IPS DF 4.7 (cell line): ENCODE results near the gene NANOS2.
"Not testable (repeated sequence)": the region's sequence is repeated elsewhere in the genome, so short reads cannot be mapped to it uniquely, and the experiment has no call there.

Source experiments
- DNase-seq: peaks from one replicate; pipeline ENCODE4 v3.0.0-alpha.2; 2013; ENCODE audit warnings: low spot score; ENCODE audit errors: extremely low read depth

NANOS2 gene

GRCh38 chr19:45895983-45896599 is 18.5 kb downstream of the NANOS2 start:
- not testable (repeated sequence) for DNase-seq

DNA sequence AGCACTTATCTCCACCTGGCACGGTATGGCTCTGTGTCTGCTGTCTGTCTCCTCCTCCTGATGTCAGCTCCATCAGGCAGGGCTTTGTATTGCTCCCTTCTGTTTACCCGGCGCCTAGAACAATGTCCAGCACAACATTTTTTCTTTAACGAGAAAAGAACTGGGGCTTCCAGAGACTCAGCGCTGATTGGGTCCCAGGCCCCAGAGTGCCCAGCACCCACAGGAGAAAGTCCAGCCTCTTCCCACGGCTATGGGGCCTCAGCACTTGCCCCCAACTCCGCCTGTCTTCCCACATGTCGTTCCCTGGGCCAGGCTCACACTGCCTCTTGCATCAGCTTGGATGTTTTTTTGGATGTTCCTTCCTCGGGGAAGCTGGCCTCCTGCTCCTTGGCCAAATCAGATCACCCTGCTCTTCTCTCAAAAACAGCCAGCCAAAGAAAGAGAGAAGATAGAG is 19.0 kb downstream of the NANOS2 start:
- DNase-seq = no peak

- DNase-seq = no peak
Observed at GRCh38 chr19:45890877-45891276, 23.7 kb downstream of the NANOS2 start.

- no peak for DNase-seq
Observed at GRCh38 chr19:45889210-45889885, 25.2 kb downstream of the NANOS2 start.

- DNase-seq = no peak
Observed at GRCh38 chr19:45887200-45887710, 27.3 kb downstream of the NANOS2 start.

GRCh38 chr19:45886427-45887199 is 28.0 kb downstream of the NANOS2 start:
- no peak for DNase-seq

DNA sequence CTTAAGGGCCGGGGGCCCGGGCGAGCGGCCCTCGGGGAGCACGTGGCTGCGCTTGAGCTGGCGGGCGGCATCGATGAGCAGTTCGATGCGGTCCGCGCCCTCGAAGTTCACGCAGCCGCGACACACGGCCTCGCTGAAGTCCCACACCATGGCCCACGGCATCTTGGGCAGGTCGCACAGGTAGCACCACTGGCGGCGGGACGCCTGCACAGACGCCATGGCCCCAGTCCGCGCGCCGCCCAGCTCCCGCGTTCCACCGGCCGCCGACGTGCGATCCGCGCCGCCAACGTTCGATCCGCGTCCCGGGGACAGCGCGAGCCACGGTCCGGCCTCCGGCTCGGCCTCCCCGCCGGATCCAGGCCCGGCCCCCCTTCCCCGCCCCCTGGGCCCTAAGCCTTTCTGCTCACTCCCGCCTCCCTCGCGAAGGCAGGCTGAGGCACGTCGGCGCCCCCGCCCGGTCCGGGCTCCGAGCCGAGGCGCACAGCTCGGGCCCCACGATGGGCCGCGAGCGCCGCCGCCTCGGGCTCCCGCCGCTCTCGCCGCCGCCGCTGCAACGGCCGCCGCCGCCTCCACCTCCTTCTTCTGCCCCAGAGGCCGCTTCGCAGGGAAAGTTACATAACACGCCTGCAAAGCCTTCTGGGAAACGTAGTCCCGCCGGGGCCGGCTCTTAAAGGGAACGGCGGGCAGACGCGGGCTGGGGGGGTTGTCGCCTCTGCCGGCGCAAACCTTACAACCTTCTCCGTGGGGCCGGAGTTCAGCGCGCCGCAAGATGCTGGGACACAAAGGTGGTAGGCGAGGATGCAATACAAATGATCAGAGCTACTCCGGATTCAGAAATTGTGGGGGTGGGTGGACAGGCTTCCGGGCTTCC is 28.8 kb downstream of the NANOS2 start, which contains the start of gene IRF2BP1:
TSS of gene IRF2BP1 (minus strand) at position 586 of the 871 bp plus-strand sequence. CDS start at position 219, 367 bp downstream.
- no peak for DNase-seq

- DNase-seq = no peak
Observed at GRCh38 chr19:45884682-45885555, 29.7 kb downstream of the NANOS2 start.

GRCh38 chr19:45883881-45884681 is 30.5 kb downstream of the NANOS2 start:
- DNase-seq = no peak

DNA sequence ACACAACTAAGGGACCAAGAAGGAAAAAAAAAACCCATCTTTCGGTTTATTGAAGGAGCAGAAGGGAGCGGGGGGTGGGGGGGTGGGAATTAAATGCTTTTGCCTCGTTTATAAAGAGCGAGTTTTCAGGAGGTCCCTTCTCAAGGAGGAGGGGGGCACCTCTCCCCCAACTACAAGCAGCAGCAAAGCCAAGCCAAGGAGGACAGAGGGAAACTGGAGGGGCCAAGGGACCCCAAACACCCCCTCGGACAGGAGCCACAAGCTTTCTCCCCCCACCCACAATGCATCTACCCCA is 31.0 kb downstream of the NANOS2 start:
- no peak for DNase-seq

DNA sequence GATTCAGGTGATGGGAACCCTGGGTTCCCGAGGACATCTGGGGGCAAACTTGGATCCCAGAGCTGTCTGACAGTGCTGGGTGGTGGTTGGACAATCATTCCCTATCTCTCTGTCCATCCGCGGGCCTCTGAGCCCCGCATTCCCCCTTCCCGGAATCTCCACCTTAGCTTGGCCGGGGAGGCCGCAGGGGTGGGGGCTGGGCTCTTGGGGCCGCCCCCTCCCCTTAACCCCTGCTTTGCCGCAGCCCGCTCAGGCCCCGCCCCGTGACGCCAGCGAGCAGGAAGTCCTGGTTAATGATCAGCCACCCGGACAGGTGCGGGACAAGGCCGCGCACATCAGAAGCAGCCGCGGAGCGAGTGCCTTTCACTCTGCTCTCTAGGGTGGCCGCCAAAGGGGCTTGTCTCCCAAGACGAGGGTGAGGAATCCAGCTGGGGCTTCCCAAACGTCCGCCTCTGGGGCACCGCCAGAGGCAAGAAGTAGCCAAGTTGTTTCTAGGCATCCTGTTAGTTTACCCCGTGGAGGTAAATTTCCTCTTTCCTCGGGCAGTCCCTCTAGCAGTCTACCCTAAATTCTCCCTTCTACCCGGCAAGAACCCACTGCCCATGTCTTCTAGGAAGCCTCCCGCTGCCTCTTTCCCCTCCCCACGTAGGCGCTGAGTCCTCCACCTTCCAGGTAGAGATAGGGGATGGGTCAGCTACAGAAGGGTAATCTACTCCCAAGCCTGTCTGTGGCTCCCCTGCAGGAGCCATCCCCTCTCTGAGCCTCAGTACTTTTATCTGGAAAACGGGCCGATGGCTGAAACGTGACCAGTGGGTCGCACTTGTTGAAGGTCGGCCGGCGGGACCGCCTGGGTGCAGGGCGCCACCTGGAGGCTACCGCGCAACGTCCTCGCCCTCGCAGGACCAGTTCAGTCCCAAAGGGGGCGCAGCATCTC is 31.7 kb downstream of the NANOS2 start:
- DNase-seq = no peak

- DNase-seq = no peak
Observed at GRCh38 chr19:45881909-45882528, 32.6 kb downstream of the NANOS2 start.

DNA sequence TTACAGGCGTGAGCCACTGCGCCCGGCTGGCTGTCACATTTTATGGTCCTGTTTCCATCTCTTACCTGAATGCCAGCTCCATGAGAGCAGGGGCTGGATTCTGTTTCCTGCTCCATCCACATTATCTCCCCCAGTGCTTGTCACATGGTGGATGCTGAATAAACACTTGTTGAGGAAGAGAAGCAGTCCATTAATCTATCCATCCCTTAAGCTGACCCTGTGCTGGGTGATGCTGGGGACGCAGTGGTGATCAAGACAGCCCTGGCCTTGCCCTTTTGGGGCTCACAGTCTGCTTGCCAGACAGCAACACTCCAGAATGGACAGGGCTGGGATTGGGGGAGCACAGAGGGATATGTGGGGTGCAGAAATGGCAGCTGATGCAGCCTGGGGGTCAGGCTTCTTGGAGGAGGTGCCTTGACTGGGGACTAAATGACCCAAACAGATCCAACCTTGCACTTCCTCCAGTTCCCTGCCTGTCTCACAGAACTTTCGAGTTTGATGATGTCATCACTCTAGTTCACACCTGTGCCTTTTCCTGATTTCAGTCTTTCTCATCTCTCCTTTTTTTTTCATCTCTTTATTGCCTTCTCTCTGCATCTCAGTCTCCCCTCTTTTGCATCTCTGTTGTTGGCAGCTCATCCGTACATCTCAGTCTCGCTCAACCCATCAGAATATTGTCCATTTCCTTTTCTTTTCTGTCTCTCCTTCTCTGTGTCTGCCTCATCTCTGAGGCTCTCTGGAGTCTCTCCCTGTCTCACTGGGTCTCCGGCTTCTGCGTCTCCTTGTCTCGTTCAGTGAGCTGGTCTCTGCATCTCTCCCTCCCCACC is 33.3 kb downstream of the NANOS2 start:
- no peak for DNase-seq

DNA sequence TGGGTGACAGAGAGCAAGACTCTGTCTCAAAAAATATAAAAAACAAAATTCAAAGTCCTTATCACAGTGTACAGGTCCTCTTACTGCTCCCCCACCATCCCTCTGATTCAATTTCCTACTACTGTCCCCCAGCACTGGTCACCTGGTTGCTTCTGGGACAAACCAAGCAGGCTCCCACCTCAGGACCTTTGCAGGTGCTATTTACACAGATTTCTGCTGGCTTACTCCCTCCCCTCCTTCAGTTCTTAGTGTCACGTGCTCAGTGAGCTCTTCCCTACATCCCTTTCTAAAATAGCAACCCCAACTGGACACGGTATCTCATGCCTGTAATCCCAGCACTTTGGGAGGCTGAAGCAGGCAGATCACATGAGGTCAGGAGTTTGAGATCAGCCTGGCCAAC is 34.6 kb downstream of the NANOS2 start:
- DNase-seq = no peak

DNA sequence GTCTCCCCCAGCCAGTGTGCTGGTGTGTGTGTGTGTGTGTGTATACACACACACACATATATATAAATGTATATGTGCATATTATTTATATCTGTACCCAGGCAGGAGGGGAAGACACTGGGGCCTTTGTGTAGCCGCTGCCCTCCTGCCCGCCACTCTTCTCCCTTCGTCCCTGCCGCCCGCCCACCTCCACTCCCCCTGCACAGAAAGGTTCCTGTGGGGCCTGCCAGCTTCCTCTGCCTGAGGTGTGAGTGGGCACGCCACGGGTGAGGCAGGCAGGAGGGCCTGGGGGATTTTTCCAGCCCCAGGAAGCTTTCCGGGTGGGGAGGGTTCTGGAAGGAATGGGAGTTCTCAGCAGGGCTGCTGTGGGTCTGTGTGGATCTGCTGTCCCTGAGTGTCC is 35.5 kb downstream of the NANOS2 start:
- no peak for DNase-seq

DNA sequence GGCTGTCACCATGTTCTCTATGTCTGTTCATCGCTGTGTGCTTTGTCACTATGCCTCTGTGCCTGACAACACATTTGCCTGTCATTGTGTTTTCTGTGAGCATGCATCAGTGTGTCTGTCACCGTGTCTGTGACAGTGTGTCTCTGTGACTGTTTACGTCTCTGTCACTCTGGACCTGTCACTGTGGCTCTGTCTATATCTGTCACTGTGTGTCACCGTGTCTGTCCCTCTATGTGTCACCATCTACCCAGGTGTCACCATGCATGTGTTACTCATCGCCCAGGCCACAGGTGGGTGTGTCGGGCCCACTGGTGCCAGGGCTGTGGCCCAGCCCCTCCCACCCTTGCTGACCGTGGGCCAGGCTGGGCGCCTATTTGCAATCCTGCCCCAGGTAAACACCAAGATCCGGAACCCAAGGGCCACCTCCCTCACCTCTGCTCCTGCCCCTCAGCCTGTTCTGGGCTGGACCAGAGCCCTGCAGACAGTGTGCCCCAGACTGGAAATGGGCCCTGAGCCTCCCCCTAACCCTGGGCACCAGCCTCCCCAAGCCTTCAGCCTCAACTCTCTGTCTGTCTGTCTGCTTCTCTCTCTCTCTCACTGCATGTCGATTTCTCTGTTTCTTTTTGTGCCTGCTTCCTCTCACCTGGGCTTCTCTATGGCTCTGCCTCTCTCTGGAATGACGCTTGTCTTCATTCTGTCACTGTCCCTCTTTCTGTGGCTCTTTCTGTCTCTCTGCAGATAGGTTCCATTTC is 36.4 kb downstream of the NANOS2 start:
- DNase-seq = no peak
